Transverse colon (tissue), 4 donors: Measurements from ENCODE around the gene EVPL. TPM values are rescaled to one million over a fixed set of nuclear protein-coding genes. Genes with fewer than 3 reads are reported as not detected.

ENCODE experiments used
- DNase-seq: peaks from one replicate; pipeline ENCODE4 v3.0.0-alpha.2; 2019
- H3K27ac ChIP-seq, 4 donors: fragments of 200-600 bp; sonication (generic); 2 replicates each; pipeline ENCODE4 v1.5.1; 2016 to 2018; ENCODE audit warnings: inconsistent platforms in 4 of 4
- H3K27me3 ChIP-seq: fragments of 200-600 bp; sonication (generic); 2 replicates; pipeline ENCODE4 v1.5.1; 2017; ENCODE audit warnings: inconsistent platforms
- H3K36me3 ChIP-seq, 4 donors: fragments of 200-600 bp; sonication (generic); 2 replicates each; pipeline ENCODE4 v1.5.1; 2017 to 2019; ENCODE audit warnings: inconsistent platforms in 4 of 4
- H3K4me1 ChIP-seq, 4 donors: fragments of 200-600 bp; sonication (generic); 2 replicates each; pipeline ENCODE4 v1.5.1; 2017 to 2020; ENCODE audit warnings: inconsistent platforms in 4 of 4
- H3K4me3 ChIP-seq, 4 donors: fragments of 200-600 bp; sonication (generic); 1 replicate in 1 of 4; 2 replicates in 3 of 4; pipeline versions ENCODE4 v1.5.1 to v1.6.1; 2017 to 2019; ENCODE audit warnings: inconsistent platforms in 4 of 4
- H3K9me3 ChIP-seq, 2 donors: fragments of 200-600 bp; sonication (generic); 2 replicates each; pipeline ENCODE4 v1.5.1; 2017 to 2019; ENCODE audit warnings: inconsistent platforms in 2 of 2
- EP300 ChIP-seq: sonication (generic); formaldehyde crosslinking; IDR thresholded peaks from one replicate; pipeline ENCODE4 v1.6.1; 2017; ENCODE audit warnings: antibody characterized with exemption, low read depth
- POLR2A ChIP-seq: fragments of 450-650 bp; IDR thresholded peaks from one replicate; pipeline ENCODE4 v1.6.1; 2016; ENCODE audit warnings: antibody characterized with exemption, mild to moderate bottlenecking, moderate library complexity
- POLR2AphosphoS5 ChIP-seq, 3 donors: sonication (generic); formaldehyde crosslinking; IDR thresholded peaks; one replicate each; pipeline ENCODE4 v1.6.1; 2016; ENCODE audit warnings: antibody characterized with exemption in 3 of 3
- WGBS, 2 donors: methylation state at CpG; one replicate each; pipeline ENCODE4 v1.1.5; 2018; ENCODE audit warnings: low coverage in 1 of 2; 5-methylcytosine and 5-hydroxymethylcytosine counted together
- in situ Hi-C, 4 donors: fragments of 200-750 bp; cut with MboI; loops; one replicate each; pipeline versions ENCODE4 v1.15.0 to v1.15.1; 2017; ENCODE audit warnings: low sequenced_read_pairs in 3 of 4, low pct_ligation_motif_present in 1 of 4, low pct_unique_long_range_greater_than_20kb in 1 of 4
- intact Hi-C: fragments of 100-400 bp; cut with DNase I; formaldehyde crosslinking; loops from one replicate; pipeline ENCODE4 v1.15.1; 2023; ENCODE audit warnings: low total_unique reads
- total RNA-seq, 4 donors: library from RNA; depleted of rRNA; stranded (reverse); fragments of >200 nt; gene quantifications; one replicate each; pipeline ENCODE4 v1.1.0, GENCODE V29; 2016
- TF ChIP-seq, protein P1 (sequence below), 5 experiments: fragments of 200-600 bp in 3 of 5; fragments of 450-650 bp in 2 of 5; sonication (generic) in 3 of 5; IDR thresholded peaks; 1 replicate in 2 of 5; 2 replicates in 3 of 5; pipeline ENCODE4 v1.5.1; 2016 to 2017; ENCODE audit warnings: antibody characterized with exemption in 5 of 5, inconsistent platforms in 3 of 5, mild to moderate bottlenecking in 2 of 5, moderate library complexity in 1 of 5

Gene EVPL
- total RNA-seq, 4 donors from 2014 or later: 17.1 to 23.7 (median 20.6) TPM

- intact Hi-C loops: loop anchor here (5.0 kb wide), 1 partner anchor 97 kb away; no protein-coding TSS in a partner anchor
- DNase-seq: no peak
- H3K27ac ChIP-seq: peak overlapping the region; percentile 61 to 76 (median 68)
- H3K9me3 ChIP-seq: no peaks in the 10 kb centered on the region
- H3K4me3 ChIP-seq: no peak overlapping the region
- TF ChIP-seq POLR2AphosphoS5 (IDR thresholded peaks at IDR 0.05) (no peak), POLR2A (no peak), EP300 (no peak)
- TF ChIP-seq, protein P1, sequence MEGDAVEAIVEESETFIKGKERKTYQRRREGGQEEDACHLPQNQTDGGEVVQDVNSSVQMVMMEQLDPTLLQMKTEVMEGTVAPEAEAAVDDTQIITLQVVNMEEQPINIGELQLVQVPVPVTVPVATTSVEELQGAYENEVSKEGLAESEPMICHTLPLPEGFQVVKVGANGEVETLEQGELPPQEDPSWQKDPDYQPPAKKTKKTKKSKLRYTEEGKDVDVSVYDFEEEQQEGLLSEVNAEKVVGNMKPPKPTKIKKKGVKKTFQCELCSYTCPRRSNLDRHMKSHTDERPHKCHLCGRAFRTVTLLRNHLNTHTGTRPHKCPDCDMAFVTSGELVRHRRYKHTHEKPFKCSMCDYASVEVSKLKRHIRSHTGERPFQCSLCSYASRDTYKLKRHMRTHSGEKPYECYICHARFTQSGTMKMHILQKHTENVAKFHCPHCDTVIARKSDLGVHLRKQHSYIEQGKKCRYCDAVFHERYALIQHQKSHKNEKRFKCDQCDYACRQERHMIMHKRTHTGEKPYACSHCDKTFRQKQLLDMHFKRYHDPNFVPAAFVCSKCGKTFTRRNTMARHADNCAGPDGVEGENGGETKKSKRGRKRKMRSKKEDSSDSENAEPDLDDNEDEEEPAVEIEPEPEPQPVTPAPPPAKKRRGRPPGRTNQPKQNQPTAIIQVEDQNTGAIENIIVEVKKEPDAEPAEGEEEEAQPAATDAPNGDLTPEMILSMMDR (IDR thresholded peaks at IDR 0.05): no peak
- no peaks in the 10 kb centered on the region for H3K27me3 ChIP-seq
- in situ Hi-C loops: loop anchor here in 3 of 4 donors (5.0 to 25.0 kb wide), 3 partner anchors 89 to 283 kb away; no protein-coding TSS in a partner anchor
- 60 to 78% methylated on average over 1 to 6 of the region's 6 CpGs for WGBS, 2 donors
- H3K36me3 ChIP-seq: no peaks in the 10 kb centered on the region
- peaks cover 3 to 64% (median 36%) of the 10 kb centered on the region in 4 donors for H3K4me1 ChIP-seq
These were observed 23.2 kb downstream of the EVPL start for GRCh38 chr17:76003915-76004314.

- H3K4me1 ChIP-seq: peaks cover 6 to 82% (median 51%) of the 10 kb centered on the region in 4 donors
- TF ChIP-seq POLR2AphosphoS5 (IDR thresholded peaks at IDR 0.05): no peak
- TF ChIP-seq EP300: no peak
- TF ChIP-seq, protein P1 (IDR thresholded peaks at IDR 0.05): no peak
- TF ChIP-seq POLR2A: no peak
- H3K36me3 ChIP-seq: no peaks in the 10 kb centered on the region
- in situ Hi-C loops: loop anchor here in 3 of 4 donors (5.0 to 25.0 kb wide), 3 partner anchors 87 to 285 kb away; no protein-coding TSS in a partner anchor
- no peak overlapping the region for H3K4me3 ChIP-seq
- no peaks in the 10 kb centered on the region for H3K27me3 ChIP-seq
- no peak for DNase-seq
- intact Hi-C loops: loop anchor here (5.0 kb wide), 1 partner anchor 95 kb away; no protein-coding TSS in a partner anchor
- no peaks in the 10 kb centered on the region for H3K9me3 ChIP-seq
- 94% methylated on average over 12 of the region's 12 CpGs; no CpG with 5 or more reads in 1 of the 2 donors for WGBS, 2 donors
- H3K27ac ChIP-seq: peak overlapping the region in 2 of 4 donors; percentile 87 to 91
These were observed 25.0 kb downstream of the EVPL start for GRCh38 chr17:76002100-76002499.

DNA sequence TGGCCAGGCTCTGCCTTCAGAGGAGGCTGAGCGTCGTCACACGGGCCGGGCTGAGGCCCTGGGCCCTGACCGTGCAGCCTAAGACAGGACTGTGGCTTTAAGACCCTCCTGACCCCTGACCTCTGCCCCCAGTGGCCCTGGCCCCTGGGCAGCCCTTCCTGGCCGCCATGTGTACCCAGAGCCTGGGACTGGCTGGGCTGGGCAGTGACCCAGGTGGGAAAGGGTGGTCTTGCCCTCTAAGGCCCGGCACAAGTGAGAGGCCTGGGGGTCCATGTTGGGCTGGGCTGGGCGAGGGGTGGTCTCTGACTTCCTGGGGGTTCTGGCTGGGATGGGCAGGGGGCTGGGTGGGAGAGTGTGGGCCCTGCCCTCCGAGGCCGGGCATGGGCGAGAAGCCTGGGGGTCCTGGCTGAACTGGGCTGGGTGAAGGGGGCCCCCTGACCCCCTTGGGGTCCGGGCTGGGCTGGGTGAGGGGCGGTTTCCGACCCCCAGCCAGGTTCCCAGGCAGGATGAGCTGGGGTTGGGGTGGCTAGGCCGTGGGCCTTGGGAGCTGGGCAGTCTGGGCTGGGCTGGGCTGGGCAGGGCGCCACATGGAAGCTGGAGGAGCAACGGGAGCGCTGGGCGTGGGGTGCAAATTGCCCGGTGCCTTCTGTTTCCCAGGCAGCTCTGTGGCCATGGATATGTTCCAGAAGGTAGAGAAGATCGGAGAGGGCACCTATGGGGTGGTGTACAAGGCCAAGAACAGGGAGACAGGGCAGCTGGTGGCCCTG, 26.2 kb downstream of the EVPL start, which contains the start of gene CDK3:
Gene CDK3, plus strand, starts transcription at position 101 of the 767 bp plus-strand sequence. Its CDS starts 571 bp downstream, at position 672.
- in situ Hi-C loops: loop anchor here in 3 of 4 donors (5.0 to 25.0 kb wide), 3 partner anchors 86 to 286 kb away; no protein-coding TSS in a partner anchor
- Histone ChIP-seq H3K4me1 (peaks cover 13 to 90% (median 60%) of the 10 kb centered on the region in 4 donors), H3K4me3 (no peak within 1 kb of the TSS), H3K9me3 (no peaks in the 10 kb centered on the region), H3K36me3 (no peaks in the 10 kb centered on the region), H3K27ac (peak within 1 kb of the TSS; percentile 84 to 91 (median 87)), H3K27me3 (no peaks in the 10 kb centered on the region)
- TF ChIP-seq, protein P1 (IDR thresholded peaks at IDR 0.05): peak in 1 of 5 experiments; percentile 9
- TF ChIP-seq EP300 (no peak), POLR2A (no peak)
- peak; percentile 76 for DNase-seq
- 71% methylated on average over 21 of the region's 21 CpGs; no CpG with 5 or more reads in 1 of the 2 donors for WGBS, 2 donors
- intact Hi-C loops: loop anchor here (5.0 kb wide), 1 partner anchor 94 kb away; no protein-coding TSS in a partner anchor
